SK-N-MC (cell line): ENCODE data around the gene ASCC1.

Experiments used
- EZH2 ChIP-seq: fragments of 200-600 bp; sonication (generic); IDR thresholded peaks from one replicate; pipeline ENCODE4 v1.6.1; 2017; ENCODE audit warnings: antibody characterized with exemption
- FOXP2 ChIP-seq: optimal IDR thresholded peaks from 2 replicates; pipeline ENCODE3; 2011; ENCODE audit warnings: mild to moderate bottlenecking, moderate library complexity; ENCODE audit not compliant: insufficient read depth; ENCODE audit errors: extremely low read length, control extremely low read depth
- POLR2AphosphoS5 ChIP-seq: IDR thresholded peaks from 2 replicates; pipeline ENCODE4 v1.6.1; 2012; ENCODE audit warnings: mild to moderate bottlenecking, low read depth, low read length, borderline replicate concordance

DNA sequence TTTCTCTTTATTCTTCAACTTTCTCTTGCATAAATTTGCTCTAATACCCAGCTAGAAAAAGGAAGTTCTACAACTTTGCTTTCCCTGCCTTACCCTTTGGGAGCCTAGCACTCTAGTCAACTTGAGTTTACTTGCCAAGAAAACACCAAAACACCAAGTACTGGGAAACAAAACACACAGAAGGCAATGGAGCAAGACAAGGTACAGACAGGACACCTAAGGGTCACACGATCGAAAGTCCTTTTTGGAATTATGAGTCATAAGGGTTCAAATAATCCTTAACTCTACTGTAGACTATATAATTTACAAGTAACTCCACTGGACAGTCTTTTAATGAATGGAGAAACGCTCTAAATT is 42.8 kb downstream of the ASCC1 start:
- TF ChIP-seq EZH2, result no peak
- no peak for TF ChIP-seq POLR2AphosphoS5
- no peak for TF ChIP-seq FOXP2
